Stimulated activated CD4-positive, alpha-beta T cell treated with anti-CD3 and anti-CD28 coated beads, Interleukin-15, amount 100 ng/mL, for 1 hour (primary cell): Measurements from ENCODE around the gene DCDC1.
"Not testable (repeated sequence)": the region's sequence is repeated elsewhere in the genome, so short reads cannot be mapped to it uniquely, and the experiment has no call there.

Experiments used
- DNase-seq, 2 donors: peaks; one replicate each; pipeline ENCODE4 v3.0.0-alpha.2; 2020; ENCODE audit warnings: low read depth in 1 of 2, low spot score in 1 of 2

The DCDC1 gene

GRCh38 chr11:30992513-30992849 is 377.1 kb downstream of the DCDC1 start:
- DNase-seq = no peak

GRCh38 chr11:30991802-30992512 is 377.6 kb downstream of the DCDC1 start:
- DNase-seq = no peak

- no peak for DNase-seq
Measured at GRCh38 chr11:30991376-30991775, 378.2 kb downstream of the DCDC1 start.

- no peak for DNase-seq
Measured at GRCh38 chr11:30990625-30991296, 378.8 kb downstream of the DCDC1 start.

- DNase-seq = no peak
Measured at GRCh38 chr11:30987819-30988218, 381.7 kb downstream of the DCDC1 start.

- no peak for DNase-seq
Measured at GRCh38 chr11:30985536-30985935, 384.0 kb downstream of the DCDC1 start.

- no peak for DNase-seq
Measured at GRCh38 chr11:30984827-30985226, 384.7 kb downstream of the DCDC1 start.

GRCh38 chr11:30984442-30984816 is 385.1 kb downstream of the DCDC1 start:
- DNase-seq = no peak

- DNase-seq = no peak
Measured at GRCh38 chr11:30983776-30984441, 385.6 kb downstream of the DCDC1 start.

- no peak for DNase-seq
Measured at GRCh38 chr11:30983143-30983542, 386.4 kb downstream of the DCDC1 start.

- DNase-seq = no peak
Measured at GRCh38 chr11:30967579-30967978, 402.0 kb downstream of the DCDC1 start.

- no peak for DNase-seq
Measured at GRCh38 chr11:30960387-30960992, 409.0 kb downstream of the DCDC1 start.

GRCh38 chr11:30956751-30957150 is 412.8 kb downstream of the DCDC1 start:
- DNase-seq = no peak

GRCh38 chr11:30949838-30950237 is 419.7 kb downstream of the DCDC1 start:
- DNase-seq = no peak

- DNase-seq = not testable (repeated sequence)
Measured at GRCh38 chr11:30947715-30948114, 421.8 kb downstream of the DCDC1 start.

GRCh38 chr11:30938810-30939209 is 430.7 kb downstream of the DCDC1 start:
- no peak for DNase-seq

GRCh38 chr11:30938171-30938570 is 431.4 kb downstream of the DCDC1 start:
- no peak for DNase-seq

- DNase-seq = no peak
Measured at GRCh38 chr11:30936491-30936890, 433.0 kb downstream of the DCDC1 start.

- no peak for DNase-seq
Measured at GRCh38 chr11:30935861-30936260, 433.7 kb downstream of the DCDC1 start.

- no peak for DNase-seq
Measured at GRCh38 chr11:30926130-30926529, 443.4 kb downstream of the DCDC1 start.

- no peak for DNase-seq
Measured at GRCh38 chr11:30921811-30922210, 447.7 kb downstream of the DCDC1 start.
